NCI-H345 treated with DMSO at 0.1 percent for 48 hours (cell line): Measurements from ENCODE around the gene ADAMTSL3.

Source experiments
- DNase-seq: peaks from one replicate; lab custom pipeline; 2025; ENCODE audit not compliant: unreplicated experiment; lab: John Stamatoyannopoulos, UW

The ADAMTSL3 gene

DNA sequence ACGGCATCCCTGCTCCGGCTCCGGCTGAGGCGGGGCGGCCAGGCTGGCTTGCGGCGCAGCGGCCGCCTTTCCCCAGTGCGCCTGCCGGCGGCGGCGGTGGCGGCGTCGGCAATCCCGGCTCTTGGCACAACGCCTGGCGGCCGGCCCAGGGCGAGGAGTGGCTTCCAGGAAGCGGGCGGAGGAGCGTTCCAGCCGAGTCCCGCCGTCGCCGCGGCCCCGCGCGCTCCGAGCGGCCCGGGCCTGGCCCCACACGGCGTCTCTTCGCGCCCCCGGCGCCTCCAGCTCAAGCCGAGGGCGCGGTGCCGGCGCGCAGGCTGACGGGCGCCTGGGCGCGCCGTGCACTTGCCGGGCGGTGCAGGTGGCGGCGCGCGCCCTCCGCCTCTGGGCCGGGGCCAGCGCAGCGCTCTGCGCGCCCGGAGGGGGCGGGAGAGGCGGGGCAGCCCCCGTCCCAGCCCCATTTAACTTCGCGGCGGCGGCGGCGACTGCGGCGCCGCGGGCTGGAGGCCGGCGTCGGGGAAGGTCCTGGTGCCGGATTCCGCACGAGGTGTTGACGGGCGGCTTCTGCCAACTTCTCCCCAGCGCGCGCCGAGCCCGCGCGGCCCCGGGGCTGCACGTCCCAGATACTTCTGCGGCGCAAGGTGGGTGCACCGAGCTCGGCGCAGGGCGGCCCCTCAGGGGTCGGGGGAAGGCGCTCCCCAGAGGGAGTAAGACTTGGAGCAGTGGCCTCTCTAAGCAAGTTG is at the start of gene ADAMTSL3:
Gene ADAMTSL3, plus strand, starts transcription at position 485 of the 740 bp plus-strand sequence. CDS start 1,639 bp downstream, outside the sequence.
- no peak for DNase-seq

- no peak for DNase-seq
Measured at GRCh38 chr15:83604549-83604948, 49.4 kb upstream of the ADAMTSL3 start.

DNA sequence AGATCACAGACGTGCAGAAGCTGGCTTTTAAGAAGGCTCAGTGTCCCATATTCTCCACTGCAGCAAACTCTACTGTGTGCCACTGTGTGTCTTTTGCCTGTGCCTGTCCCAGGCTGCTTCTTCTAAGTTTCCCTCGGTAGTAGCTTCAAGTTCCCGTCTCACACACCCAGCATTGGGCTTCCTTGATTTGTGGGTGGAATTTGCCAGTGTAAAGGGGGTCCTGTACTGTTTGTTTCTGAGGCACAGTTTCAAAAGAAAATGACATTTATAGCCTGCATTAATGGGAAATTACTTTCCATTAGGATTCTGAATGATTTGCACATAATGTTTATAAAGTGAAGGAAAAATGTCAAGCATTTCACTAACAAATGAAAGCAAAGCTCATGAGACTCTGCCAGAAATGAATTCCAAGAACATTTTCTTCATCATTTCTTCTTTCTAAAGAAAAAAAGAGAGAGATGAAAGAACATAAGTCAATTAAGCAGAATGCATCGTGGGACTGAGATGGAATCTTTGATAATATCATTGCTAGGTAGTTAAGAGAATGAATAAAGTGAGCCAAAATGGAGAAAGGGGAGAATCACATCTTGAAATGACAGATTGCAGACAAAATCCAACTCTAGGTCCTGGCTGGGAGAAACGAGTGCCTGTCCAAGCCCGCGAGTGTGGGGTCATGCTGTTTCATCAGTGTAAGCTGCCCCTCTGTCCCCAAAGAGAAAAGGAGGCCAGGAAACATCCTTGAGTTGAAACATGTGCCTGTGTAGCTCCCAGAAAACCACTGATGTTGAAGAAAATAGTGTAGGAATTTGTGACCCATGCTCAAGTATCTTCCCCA is 48.6 kb upstream of the ADAMTSL3 start:
- DNase-seq, result no peak

GRCh38 chr15:83610132-83610531 is 43.8 kb upstream of the ADAMTSL3 start:
- no peak for DNase-seq

DNA sequence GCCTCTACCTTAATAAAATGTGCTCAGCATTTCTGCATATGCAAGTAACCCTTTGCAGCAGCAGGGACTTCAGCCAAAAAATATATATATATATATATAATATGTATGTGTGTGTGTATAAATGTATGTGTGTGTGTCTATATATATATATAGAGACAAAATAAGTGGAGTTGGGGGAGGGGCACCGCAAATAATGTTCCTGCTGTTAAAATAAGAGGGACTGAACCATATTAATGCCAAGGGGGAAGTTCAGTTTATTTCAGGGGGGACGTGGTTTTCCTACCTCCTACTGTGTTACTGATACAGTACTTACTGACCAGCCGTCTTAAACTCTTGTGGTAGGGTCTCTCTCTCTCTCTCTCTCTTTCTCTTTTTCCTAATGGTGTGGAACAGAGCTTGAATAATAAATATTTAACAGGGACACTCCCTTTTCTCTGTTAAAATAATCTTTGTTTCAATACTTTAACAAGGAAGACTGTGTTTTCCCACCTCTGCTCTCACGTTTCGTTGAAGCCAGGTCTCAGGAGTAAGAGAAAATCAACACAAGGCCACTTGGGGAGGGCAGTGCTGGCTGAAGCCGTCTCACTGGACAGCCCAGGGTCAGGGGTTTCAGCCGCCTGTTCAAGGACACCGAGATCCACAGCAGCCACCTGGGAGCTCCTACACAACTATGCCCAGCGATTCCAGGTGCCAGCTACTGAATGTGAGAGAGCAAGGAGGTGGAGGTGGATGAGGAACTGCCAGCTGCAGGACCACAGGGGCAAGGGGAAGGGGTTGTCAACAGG is 42.8 kb upstream of the ADAMTSL3 start:
- no peak for DNase-seq

DNA sequence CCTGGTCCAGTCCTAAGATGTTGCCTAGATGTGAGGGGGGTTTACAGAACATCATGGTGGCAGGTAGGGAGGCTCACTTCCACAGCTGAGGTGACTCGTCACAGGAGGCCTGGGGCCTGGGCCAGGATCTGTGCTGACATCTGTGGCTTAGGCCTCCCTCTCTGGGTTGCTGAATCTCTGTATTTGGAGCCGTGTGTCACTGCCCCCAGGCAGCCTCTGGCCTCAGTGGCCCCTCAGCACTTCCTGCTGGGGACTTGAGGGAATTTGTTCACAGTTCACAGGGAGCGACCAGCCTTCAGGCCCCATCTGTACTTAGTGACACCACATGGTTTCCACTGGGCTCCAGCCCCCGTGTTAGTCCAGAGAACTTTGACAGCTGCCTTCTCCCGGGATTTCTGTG is 41.7 kb upstream of the ADAMTSL3 start:
- DNase-seq, result no peak

GRCh38 chr15:83612898-83613635 is 40.9 kb upstream of the ADAMTSL3 start:
- DNase-seq, result no peak

DNA sequence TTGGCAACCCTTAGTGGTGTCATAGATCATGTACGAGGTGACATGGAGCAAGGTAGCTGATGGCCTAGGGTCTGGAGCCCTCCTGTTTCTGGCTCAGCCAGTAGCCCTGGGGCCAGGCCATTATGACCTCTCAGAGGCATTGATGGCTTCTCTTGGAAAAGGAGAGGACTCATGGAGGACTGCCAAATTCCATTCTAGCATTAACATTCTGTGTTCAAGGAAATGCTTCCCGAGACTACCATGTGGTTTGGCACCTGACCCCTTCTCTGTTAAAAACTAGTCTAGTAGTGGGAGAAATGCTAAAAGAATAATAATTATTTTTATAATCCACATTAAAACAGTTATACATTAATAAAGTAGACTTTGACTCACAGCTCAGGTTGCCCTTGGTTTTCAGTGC is 40.2 kb upstream of the ADAMTSL3 start:
- no peak for DNase-seq

GRCh38 chr15:83616840-83617239 is 37.1 kb upstream of the ADAMTSL3 start:
- no peak for DNase-seq

DNA sequence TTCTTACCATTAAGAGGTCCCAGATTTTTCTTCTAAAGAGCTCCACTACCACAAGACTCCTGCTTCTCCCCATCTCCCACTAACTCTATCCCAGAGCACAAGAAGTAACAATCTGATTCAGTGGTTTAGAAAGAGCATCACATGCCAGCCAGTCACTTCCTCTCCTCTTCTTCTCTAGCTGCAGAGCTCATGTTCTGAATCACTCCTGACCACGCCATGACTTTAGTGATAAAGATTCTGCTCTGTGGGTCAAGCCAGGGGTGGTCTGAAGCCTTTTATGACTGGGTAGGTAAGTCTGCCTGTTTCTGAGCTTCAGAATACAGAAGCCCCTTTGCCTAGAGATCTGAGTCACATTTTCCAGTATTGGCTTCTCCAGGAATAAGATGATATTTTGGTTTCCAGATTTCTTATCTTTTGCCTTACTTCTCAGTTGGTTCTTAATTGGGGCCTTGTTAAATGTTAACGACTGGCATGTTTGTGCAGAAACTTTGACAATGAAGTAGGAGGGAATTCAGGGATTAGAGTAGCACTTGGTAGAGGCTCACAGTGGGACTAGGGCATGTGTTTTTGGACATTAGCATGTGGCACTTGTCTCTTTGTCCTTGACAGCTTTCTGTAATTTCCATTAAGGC is 27.6 kb upstream of the ADAMTSL3 start:
- no peak for DNase-seq

DNA sequence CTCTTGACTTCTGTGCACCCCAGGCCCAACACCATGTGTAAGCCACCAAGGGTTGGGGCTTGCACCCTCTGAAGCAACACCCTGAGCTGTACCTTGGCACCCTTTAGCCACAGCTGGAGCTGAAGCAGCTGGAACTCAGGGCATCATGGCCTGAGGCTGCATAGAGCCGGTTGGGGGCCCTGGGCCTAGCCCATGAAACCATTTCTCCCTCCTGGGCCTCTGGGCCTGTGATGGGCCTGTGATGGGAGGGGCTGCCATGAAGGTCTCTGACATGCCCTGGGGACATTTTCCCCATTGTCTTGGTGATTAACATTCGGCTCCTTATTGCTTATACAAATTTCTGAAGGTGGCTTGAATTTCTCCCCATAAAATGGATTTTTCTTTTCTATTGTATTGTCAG is 22.4 kb upstream of the ADAMTSL3 start:
- no peak for DNase-seq

DNA sequence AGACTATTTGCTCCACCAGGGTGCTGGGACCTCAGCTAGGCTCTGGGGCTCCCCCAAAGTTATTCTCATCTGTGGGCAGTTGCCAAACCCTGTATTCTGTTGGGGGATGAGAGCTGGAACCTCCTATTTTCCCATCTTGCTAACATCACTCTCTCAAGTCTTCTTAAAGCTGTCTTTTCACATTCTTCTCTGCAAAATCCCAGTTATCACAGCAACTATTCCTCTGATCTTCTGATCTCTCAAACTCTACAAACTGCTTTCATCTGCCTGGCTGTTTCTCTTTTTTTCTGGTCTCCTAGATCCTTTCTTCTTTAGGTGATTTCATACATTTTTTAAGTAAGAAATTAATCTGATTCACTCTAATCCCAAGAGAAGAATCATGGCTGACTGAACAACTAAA is 10.7 kb upstream of the ADAMTSL3 start:
- DNase-seq, result no peak

- no peak for DNase-seq
Measured at GRCh38 chr15:83644439-83644838, 9.5 kb upstream of the ADAMTSL3 start.

- DNase-seq, result no peak
Measured at GRCh38 chr15:83650831-83651230, 3.1 kb upstream of the ADAMTSL3 start.

GRCh38 chr15:83651541-83651940 is 2.4 kb upstream of the ADAMTSL3 start:
- no peak for DNase-seq

DNA sequence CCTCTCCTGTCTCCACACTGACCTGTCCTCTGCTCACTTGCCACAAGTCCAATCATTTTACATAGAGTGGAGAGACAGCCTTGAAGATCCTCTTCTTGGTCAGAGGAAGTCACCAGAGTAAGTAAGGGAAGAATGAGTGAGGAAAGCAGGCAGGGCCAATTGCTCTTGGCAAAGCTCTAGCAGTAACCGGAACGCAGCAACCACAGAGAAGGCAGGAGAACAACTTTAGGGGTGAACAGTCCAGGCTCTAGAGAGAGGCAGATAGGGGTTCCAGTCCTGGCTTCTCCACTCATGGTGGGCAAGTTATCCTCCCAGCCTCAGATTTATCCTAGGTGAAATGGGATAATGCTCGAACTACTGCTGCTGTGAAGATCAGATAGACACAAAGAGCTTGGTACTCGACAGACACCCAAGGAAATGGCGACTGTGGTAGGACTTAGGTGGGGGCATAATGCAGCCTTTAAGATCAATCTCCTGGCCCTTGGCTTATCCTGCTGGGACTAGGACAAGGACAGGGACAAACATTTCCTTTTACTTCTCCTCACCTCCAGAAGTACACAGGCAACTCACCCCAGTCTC is 1.2 kb upstream of the ADAMTSL3 start:
- no peak for DNase-seq

DNA sequence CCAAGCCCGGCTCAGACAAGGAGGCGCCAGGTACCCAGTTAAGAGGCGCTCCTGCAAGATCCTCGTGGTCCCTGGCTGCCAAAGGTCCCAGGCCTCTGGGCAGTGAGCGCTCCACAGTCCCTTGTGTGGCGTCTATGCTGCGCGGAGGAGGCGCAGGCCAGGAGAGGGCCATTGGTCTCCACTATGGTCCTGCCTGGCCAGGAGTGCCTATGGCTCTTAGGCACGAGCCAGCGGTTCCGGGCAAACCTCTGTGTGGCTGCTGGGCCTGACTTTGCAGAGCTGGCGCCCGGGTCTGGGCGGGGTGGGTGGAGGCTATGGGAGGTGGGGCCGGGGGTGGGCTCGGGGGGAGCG is 660 bp upstream of the ADAMTSL3 start:
- no peak for DNase-seq

- DNase-seq, result no peak
Measured at GRCh38 chr15:83654379-83655236, 685 bp downstream of the ADAMTSL3 start.

DNA sequence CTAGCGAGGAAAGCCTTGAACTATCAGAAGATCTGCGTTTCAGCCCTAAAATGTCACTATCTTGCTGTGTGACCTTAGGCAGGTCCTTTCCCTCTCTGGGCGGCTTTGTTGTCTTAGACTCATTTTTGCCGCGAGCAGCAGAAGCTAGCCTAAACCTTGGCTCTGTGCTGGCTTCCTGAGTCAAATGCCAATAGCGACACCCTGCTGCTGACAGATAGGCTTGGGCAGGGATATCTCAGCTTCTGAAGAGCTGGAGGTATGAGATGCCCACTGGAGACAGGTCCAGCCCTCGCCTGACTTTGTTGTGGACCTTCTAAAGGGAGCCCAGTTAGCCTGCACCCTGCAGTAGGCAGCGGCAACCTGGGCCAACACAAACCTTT is 1.3 kb downstream of the ADAMTSL3 start:
- no peak for DNase-seq
